Panc1 (cell line): Measurements from ENCODE around the gene PSMB1. TPM values are rescaled to one million over a fixed set of nuclear protein-coding genes. Genes with fewer than 3 reads are reported as not detected.

Experiments
- ATAC-seq: fragments of 200-7000 bp; cut with Tn5 transposase; 2 replicates; pipeline ENCODE4 v1.9.1; 2020; ENCODE audit warnings: mild to moderate bottlenecking, moderate library complexity
- BruUV-seq: library from RNA; stranded (reverse); fragments of 400-500 nt; replicated peaks from 2 replicates; lab custom pipeline; 2021; lab: Mats Ljungman, UMichigan
- CTCF ChIA-PET: fragments of 300-600 bp; sonication (Branson Sonifier 250); formaldehyde crosslinking; loops from one replicate; lab custom pipeline; 2022; ENCODE audit warnings: antibody characterized with exemption; lab: Charles Lee
- POLR2A ChIA-PET: fragments of 300-600 bp; sonication (Branson Sonifier 250); formaldehyde crosslinking; loops from one replicate; lab custom pipeline; 2022; ENCODE audit warnings: antibody characterized with exemption; lab: Charles Lee
- DNase-seq: peaks from one replicate; pipeline ENCODE4 v3.0.0-alpha.2; 2010; ENCODE audit warnings: low read depth, low spot score
- H3K27ac ChIP-seq: 2 replicates; pipeline ENCODE4 v1.5.1; 2011; ENCODE audit warnings: mild to moderate bottlenecking, low read length, inconsistent platforms
- H3K27me3 ChIP-seq: fragments of 200-500 bp; sonication (Bioruptor generic); 2 replicates; pipeline ENCODE4 v1.6.0; 2014; ENCODE audit warnings: low read length, inconsistent platforms; ENCODE audit not compliant: control insufficient read depth, insufficient read depth
- H3K36me3 ChIP-seq: fragments of 200-500 bp; sonication (Bioruptor generic); 2 replicates; pipeline ENCODE4 v1.5.1; 2014; ENCODE audit warnings: inconsistent platforms, mild to moderate bottlenecking, low read length, moderate library complexity; ENCODE audit not compliant: control insufficient read depth, insufficient read depth
- H3K4me1 ChIP-seq: 2 replicates; pipeline ENCODE4 v1.5.1; 2011; ENCODE audit warnings: inconsistent platforms, mild to moderate bottlenecking, low read length, moderate library complexity; ENCODE audit not compliant: control insufficient read depth, insufficient read depth
- H3K4me3 ChIP-seq, 2 experiments: 2 replicates each; pipeline ENCODE4 v1.5.1; 2011 to 2012; ENCODE audit warnings: low read depth in 2 of 2, low read length in 2 of 2, mild to moderate bottlenecking in 2 of 2, inconsistent platforms in 1 of 2, moderate library complexity in 1 of 2
- H3K9me3 ChIP-seq: fragments of 200-500 bp; sonication (Bioruptor generic); 2 replicates; pipeline ENCODE4 v1.5.1; 2014; ENCODE audit warnings: low read depth, mild to moderate bottlenecking, inconsistent platforms, low read length, moderate library complexity; ENCODE audit not compliant: control insufficient read depth, insufficient read depth
- POLR2AphosphoS5 ChIP-seq: IDR thresholded peaks from 2 replicates; pipeline ENCODE4 v1.6.1; 2012; ENCODE audit warnings: mild to moderate bottlenecking, low read depth, low read length, moderate library complexity
- SIN3A ChIP-seq: IDR thresholded peaks from 2 replicates; pipeline ENCODE4 v1.6.1; 2012; ENCODE audit warnings: low read depth, mild to moderate bottlenecking, low read length, moderate library complexity, borderline replicate concordance; ENCODE audit not compliant: insufficient read depth
- TCF7L2 ChIP-seq: IDR thresholded peaks from 2 replicates; pipeline ENCODE4 v1.6.1; 2011; ENCODE audit warnings: mild to moderate bottlenecking, low read depth, low read length, inconsistent platforms
- in situ Hi-C: cut with HindIII; loops from 2 replicates; pipeline ENCODE4 v1.10.0; 2016; ENCODE audit warnings: low sequenced_read_pairs, low pct_unique_long_range_greater_than_20kb
- intact Hi-C: fragments of 100-400 bp; cut with micrococcal nuclease; formaldehyde crosslinking; loops from one replicate; pipeline ENCODE4 v1.10.0; 2022; ENCODE audit not compliant: unreplicated experiment
- total RNA-seq: library from RNA; stranded (reverse); gene quantifications from one replicate; pipeline ENCODE4 v1.2.1, GENCODE V29; 2021; ENCODE audit not compliant: unreplicated experiment
- TF ChIP-seq, protein P1 (sequence below), 2 experiments: IDR thresholded peaks; 2 replicates each; pipeline ENCODE4 v1.6.1; 2011 to 2012; ENCODE audit warnings: low read depth in 2 of 2, control low read depth in 1 of 2, low read length in 1 of 2, mild to moderate bottlenecking in 1 of 2, moderate library complexity in 1 of 2; ENCODE audit not compliant: insufficient read depth in 1 of 2
- TF ChIP-seq, protein P2 (sequence below): fragments of 450-650 bp; IDR thresholded peaks from 2 replicates; pipeline ENCODE4 v1.5.1; 2017; ENCODE audit warnings: mild to moderate bottlenecking

PSMB1 gene
- total RNA-seq, 1 experiment from 2014 or later = 305 TPM

DNA sequence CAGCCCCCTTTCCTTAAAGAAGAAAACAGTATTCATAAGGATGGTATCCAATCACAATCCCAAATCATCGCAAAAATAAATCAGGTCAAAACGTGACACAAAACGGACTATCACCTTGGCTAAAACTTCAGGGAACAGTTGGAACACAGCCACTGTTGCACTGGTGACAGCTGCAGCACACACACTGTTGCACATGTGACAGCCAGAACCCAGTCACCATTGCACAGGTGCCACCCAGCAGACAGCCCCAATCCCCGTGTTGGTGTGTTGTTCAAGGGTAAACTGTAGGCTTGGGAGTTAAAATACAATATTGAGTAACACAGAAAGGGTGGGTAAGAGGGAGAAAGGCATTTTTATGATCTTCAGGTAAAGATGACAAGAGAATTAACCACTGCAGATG is 15.8 kb downstream of the PSMB1 start:
- DNase-seq = no peak
- H3K4me1 ChIP-seq = no peaks in the 10 kb centered on the region
- H3K4me3 ChIP-seq = no peak overlapping the region
- intact Hi-C loops (no loop called here), in situ Hi-C loops (no loop called here)
- peaks cover 73% of the 10 kb centered on the region for H3K36me3 ChIP-seq
- no peak overlapping the region for H3K27ac ChIP-seq
- no peaks in the 10 kb centered on the region for H3K27me3 ChIP-seq
- H3K9me3 ChIP-seq = no peaks in the 10 kb centered on the region
- no TSS peak for BruUV-seq
- ChIA-PET POLR2A (no interaction called here), CTCF (no interaction called here)
- TF ChIP-seq POLR2AphosphoS5 = no peak
- TF ChIP-seq SIN3A = no peak
- TF ChIP-seq, protein P1, sequence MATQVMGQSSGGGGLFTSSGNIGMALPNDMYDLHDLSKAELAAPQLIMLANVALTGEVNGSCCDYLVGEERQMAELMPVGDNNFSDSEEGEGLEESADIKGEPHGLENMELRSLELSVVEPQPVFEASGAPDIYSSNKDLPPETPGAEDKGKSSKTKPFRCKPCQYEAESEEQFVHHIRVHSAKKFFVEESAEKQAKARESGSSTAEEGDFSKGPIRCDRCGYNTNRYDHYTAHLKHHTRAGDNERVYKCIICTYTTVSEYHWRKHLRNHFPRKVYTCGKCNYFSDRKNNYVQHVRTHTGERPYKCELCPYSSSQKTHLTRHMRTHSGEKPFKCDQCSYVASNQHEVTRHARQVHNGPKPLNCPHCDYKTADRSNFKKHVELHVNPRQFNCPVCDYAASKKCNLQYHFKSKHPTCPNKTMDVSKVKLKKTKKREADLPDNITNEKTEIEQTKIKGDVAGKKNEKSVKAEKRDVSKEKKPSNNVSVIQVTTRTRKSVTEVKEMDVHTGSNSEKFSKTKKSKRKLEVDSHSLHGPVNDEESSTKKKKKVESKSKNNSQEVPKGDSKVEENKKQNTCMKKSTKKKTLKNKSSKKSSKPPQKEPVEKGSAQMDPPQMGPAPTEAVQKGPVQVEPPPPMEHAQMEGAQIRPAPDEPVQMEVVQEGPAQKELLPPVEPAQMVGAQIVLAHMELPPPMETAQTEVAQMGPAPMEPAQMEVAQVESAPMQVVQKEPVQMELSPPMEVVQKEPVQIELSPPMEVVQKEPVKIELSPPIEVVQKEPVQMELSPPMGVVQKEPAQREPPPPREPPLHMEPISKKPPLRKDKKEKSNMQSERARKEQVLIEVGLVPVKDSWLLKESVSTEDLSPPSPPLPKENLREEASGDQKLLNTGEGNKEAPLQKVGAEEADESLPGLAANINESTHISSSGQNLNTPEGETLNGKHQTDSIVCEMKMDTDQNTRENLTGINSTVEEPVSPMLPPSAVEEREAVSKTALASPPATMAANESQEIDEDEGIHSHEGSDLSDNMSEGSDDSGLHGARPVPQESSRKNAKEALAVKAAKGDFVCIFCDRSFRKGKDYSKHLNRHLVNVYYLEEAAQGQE (IDR thresholded peaks at IDR 0.05; ENCODE audit: insufficient read depth in 1 of 2, low read depth in 2 of 2, low read length in 1 of 2) = no peak
- TF ChIP-seq, protein P2, sequence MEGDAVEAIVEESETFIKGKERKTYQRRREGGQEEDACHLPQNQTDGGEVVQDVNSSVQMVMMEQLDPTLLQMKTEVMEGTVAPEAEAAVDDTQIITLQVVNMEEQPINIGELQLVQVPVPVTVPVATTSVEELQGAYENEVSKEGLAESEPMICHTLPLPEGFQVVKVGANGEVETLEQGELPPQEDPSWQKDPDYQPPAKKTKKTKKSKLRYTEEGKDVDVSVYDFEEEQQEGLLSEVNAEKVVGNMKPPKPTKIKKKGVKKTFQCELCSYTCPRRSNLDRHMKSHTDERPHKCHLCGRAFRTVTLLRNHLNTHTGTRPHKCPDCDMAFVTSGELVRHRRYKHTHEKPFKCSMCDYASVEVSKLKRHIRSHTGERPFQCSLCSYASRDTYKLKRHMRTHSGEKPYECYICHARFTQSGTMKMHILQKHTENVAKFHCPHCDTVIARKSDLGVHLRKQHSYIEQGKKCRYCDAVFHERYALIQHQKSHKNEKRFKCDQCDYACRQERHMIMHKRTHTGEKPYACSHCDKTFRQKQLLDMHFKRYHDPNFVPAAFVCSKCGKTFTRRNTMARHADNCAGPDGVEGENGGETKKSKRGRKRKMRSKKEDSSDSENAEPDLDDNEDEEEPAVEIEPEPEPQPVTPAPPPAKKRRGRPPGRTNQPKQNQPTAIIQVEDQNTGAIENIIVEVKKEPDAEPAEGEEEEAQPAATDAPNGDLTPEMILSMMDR = no peak
- TF ChIP-seq TCF7L2 = no peak
- ATAC-seq = no peak

DNA sequence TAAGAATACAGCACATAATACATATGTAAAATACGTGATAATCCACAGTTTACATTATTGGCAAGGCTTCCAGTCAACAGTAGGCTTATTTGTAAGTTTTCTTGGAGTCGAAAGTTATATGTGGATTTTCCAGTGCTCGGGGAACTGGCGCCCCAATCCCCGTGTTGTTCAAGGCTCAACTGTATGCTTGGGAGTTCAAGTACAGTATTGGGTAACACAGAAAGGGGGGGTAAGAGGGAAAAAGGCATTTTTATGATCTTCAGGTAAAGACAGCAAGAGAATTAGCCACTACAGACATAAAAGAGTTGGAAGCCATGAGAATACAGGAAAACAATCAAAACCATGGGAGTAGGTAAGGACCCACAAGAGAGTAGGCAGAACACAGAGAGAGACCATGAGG is 16.4 kb downstream of the PSMB1 start:
- ChIA-PET CTCF (no interaction called here), POLR2A (no interaction called here)
- H3K4me3 ChIP-seq = no peak overlapping the region
- no peaks in the 10 kb centered on the region for H3K27me3 ChIP-seq
- peaks cover 67% of the 10 kb centered on the region for H3K36me3 ChIP-seq
- H3K27ac ChIP-seq = no peak overlapping the region
- in situ Hi-C loops (no loop called here), intact Hi-C loops (no loop called here)
- no peaks in the 10 kb centered on the region for H3K4me1 ChIP-seq
- DNase-seq = no peak
- H3K9me3 ChIP-seq = no peaks in the 10 kb centered on the region
- ATAC-seq = no peak
- TF ChIP-seq, protein P2 = no peak
- TF ChIP-seq SIN3A = no peak
- TF ChIP-seq TCF7L2 = no peak
- TF ChIP-seq, protein P1 (IDR thresholded peaks at IDR 0.05; ENCODE audit: insufficient read depth in 1 of 2, low read depth in 2 of 2, low read length in 1 of 2) = no peak
- TF ChIP-seq POLR2AphosphoS5 = no peak
- no TSS peak for BruUV-seq
